MM.1S (cell line): ENCODE data around the gene CCDC27.

Experiments
- CTCF ChIP-seq: fragments of 300-600 bp; sonication (generic); IDR thresholded peaks from 2 replicates; pipeline ENCODE4 v1.5.1; 2016; ENCODE audit warnings: antibody characterized with exemption, low read length, mixed read lengths
- EZH2 ChIP-seq: fragments of 300-600 bp; sonication (generic); optimal IDR thresholded peaks from 2 replicates; pipeline ENCODE3; 2017; ENCODE audit warnings: low read depth, mild to moderate bottlenecking, antibody characterized with exemption, low read length, mixed read lengths

GRCh38 chr1:3747903-3748302 is 4.3 kb upstream of the CCDC27 start:
- no peak for TF ChIP-seq EZH2
- no peak for TF ChIP-seq CTCF
